Smooth muscle cell (in vitro differentiated cells): Measurements from ENCODE around the gene PPP1R12B. TPM values are rescaled to one million over a fixed set of nuclear protein-coding genes. Genes with fewer than 3 reads are reported as not detected.
"Not testable (repeated sequence)": the region's sequence is repeated elsewhere in the genome, so short reads cannot be mapped to it uniquely, and the experiment has no call there.

ENCODE experiments used
- DNase-seq: peaks from one replicate; lab custom pipeline; 2025; ENCODE audit not compliant: unreplicated experiment; lab: John Stamatoyannopoulos, UW
- H2AFZ ChIP-seq: fragments of 200-600 bp; sonication (generic); 2 replicates; pipeline ENCODE4 v1.6.0; 2016; ENCODE audit warnings: antibody characterized with exemption, low read depth, mild to moderate bottlenecking
- H3F3A ChIP-seq: fragments of 200-600 bp; sonication (generic); 2 replicates; pipeline ENCODE4 v1.6.0; 2017; ENCODE audit warnings: antibody characterized with exemption, low read depth
- H3K27ac ChIP-seq: fragments of 200-600 bp; sonication (generic); 2 replicates; pipeline ENCODE4 v1.5.1; 2016; ENCODE audit warnings: low read depth, mild to moderate bottlenecking
- H3K27me3 ChIP-seq: fragments of 200-600 bp; sonication (generic); 2 replicates; pipeline ENCODE4 v1.6.1; 2016; ENCODE audit warnings: low read depth, mild to moderate bottlenecking
- H3K36me3 ChIP-seq: fragments of 200-600 bp; sonication (generic); 2 replicates; pipeline ENCODE4 v1.5.1; 2016; ENCODE audit warnings: low read depth
- H3K4me1 ChIP-seq: fragments of 200-600 bp; sonication (generic); 2 replicates; pipeline ENCODE4 v1.5.1; 2016; ENCODE audit warnings: low read depth
- H3K4me2 ChIP-seq: fragments of 200-600 bp; sonication (generic); 2 replicates; pipeline ENCODE4 v1.6.0; 2016; ENCODE audit warnings: mild to moderate bottlenecking
- H3K4me3 ChIP-seq: fragments of 200-600 bp; sonication (generic); 2 replicates; pipeline ENCODE4 v1.5.1; 2016; ENCODE audit warnings: mild to moderate bottlenecking
- H3K79me2 ChIP-seq: fragments of 200-600 bp; sonication (generic); 2 replicates; pipeline ENCODE4 v1.6.0; 2016; ENCODE audit warnings: low read depth, mild to moderate bottlenecking
- H3K9ac ChIP-seq: fragments of 200-600 bp; sonication (generic); 2 replicates; pipeline ENCODE4 v1.6.0; 2016; ENCODE audit warnings: low read depth
- H3K9me3 ChIP-seq: fragments of 200-600 bp; sonication (generic); replicated peaks from 2 replicates; pipeline ENCODE4 v1.5.1; 2016; ENCODE audit warnings: low read depth
- H4K20me1 ChIP-seq: fragments of 200-600 bp; sonication (generic); 2 replicates; pipeline ENCODE4 v1.6.0; 2016; ENCODE audit warnings: low read depth
- WGBS: methylation state at CpG from one replicate; pipeline ENCODE4 v1.1.7; 2016; ENCODE audit warnings: low lambda C conversion rate; 5-methylcytosine and 5-hydroxymethylcytosine counted together
- polyA plus RNA-seq: library from polyadenylated mRNA; unstranded; fragments of >200 nt; fragmentation: Nextera tagmentation; extraction: Ambion mirVana; gene quantifications from 2 replicates; pipeline ENCODE4 v1.2.1, GENCODE V29; 2016
- total RNA-seq: library from RNA; depleted of rRNA; stranded (reverse); fragments of >200 nt; gene quantifications from 2 replicates; pipeline ENCODE4 v1.2.3, GENCODE V29; 2014
- TF ChIP-seq, protein P1 (sequence below): fragments of 200-600 bp; sonication (generic); IDR thresholded peaks from 2 replicates; pipeline ENCODE4 v1.5.1; 2017; ENCODE audit warnings: borderline replicate concordance, mild to moderate bottlenecking, antibody characterized with exemption; ENCODE audit not compliant: insufficient read depth, poor library complexity, severe bottlenecking

Gene PPP1R12B
- total and polyA plus RNA-seq, 2 experiments from 2014 or later, result 2.8 to 6.7 TPM

DNA sequence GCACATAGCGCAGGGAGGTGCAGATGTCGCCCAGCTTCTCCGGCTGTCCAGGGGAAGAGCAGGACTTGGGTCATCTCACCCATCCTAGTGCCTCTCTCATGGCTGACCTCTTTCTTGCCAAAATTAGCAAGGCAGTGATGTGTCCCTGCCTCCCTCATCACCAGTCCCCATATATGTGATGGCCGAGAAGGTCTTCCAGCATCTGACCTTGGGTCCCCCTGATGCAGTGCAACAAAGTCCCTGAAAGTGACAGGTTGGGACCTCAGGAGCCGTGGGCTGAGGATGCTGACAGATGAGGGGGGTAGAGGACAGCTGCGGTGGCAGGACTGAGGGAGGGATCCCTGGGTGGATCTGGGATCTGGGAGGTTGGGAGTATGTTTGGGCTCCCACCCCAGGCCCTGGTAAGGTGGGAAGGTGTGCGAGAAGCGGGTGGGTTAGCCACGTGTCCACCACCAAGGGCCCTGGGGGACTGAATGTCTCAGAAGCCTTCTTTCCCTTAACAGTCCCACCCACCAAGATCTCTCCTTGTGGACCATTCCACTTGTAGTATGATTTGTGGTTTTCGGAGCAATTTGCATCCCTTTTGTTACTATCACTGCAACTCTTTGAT lies 252.0 kb downstream of the PPP1R12B start:
- Histone ChIP-seq H3K9me3 (no peaks in the 10 kb centered on the region), H3K4me1 (no peaks in the 10 kb centered on the region), H3K4me2 (no peak overlapping the region), H2AFZ (no peak overlapping the region), H3K9ac (no peak overlapping the region), H3K36me3 (no peaks in the 10 kb centered on the region), H4K20me1 (no peaks in the 10 kb centered on the region), H3K27me3 (no peaks in the 10 kb centered on the region), H3F3A (no peaks in the 10 kb centered on the region), H3K27ac (no peak overlapping the region), H3K79me2 (no peaks in the 10 kb centered on the region), H3K4me3 (no peak overlapping the region)
- TF ChIP-seq, protein P1, sequence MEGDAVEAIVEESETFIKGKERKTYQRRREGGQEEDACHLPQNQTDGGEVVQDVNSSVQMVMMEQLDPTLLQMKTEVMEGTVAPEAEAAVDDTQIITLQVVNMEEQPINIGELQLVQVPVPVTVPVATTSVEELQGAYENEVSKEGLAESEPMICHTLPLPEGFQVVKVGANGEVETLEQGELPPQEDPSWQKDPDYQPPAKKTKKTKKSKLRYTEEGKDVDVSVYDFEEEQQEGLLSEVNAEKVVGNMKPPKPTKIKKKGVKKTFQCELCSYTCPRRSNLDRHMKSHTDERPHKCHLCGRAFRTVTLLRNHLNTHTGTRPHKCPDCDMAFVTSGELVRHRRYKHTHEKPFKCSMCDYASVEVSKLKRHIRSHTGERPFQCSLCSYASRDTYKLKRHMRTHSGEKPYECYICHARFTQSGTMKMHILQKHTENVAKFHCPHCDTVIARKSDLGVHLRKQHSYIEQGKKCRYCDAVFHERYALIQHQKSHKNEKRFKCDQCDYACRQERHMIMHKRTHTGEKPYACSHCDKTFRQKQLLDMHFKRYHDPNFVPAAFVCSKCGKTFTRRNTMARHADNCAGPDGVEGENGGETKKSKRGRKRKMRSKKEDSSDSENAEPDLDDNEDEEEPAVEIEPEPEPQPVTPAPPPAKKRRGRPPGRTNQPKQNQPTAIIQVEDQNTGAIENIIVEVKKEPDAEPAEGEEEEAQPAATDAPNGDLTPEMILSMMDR, result no peak
- no peak for DNase-seq
- 86% methylated on average over 10 of the region's 10 CpGs for WGBS

DNA sequence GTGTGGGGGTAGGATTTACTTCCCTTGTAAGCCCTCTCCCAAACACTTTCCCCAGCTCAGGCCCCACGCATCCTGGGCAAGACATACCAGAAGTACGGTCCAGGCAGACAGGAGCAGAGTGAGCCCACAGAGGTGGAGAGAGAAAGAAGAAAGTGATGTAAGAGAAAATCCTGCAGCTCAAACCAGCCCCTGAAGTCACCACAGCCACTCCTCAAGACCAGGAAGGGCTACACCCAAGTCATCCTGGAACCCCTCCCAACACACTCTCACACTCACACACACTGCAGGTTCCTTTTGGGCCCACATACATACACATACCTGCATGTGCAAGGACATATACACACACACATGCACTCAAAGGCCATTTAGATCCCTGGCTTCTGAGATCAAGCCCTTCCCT lies 254.9 kb downstream of the PPP1R12B start:
- TF ChIP-seq, protein P1, result no peak
- H2AFZ ChIP-seq, result no peak overlapping the region
- no peaks in the 10 kb centered on the region for H3K36me3 ChIP-seq
- no peaks in the 10 kb centered on the region for H3K4me1 ChIP-seq
- H3K4me3 ChIP-seq, result no peak overlapping the region
- 89% methylated on average over 2 of the region's 2 CpGs for WGBS
- H3K27ac ChIP-seq, result no peak overlapping the region
- no peaks in the 10 kb centered on the region for H3K79me2 ChIP-seq
- no peaks in the 10 kb centered on the region for H3F3A ChIP-seq
- H3K9ac ChIP-seq, result no peak overlapping the region
- H4K20me1 ChIP-seq, result no peaks in the 10 kb centered on the region
- no peaks in the 10 kb centered on the region for H3K9me3 ChIP-seq
- no peak overlapping the region for H3K4me2 ChIP-seq
- H3K27me3 ChIP-seq, result no peaks in the 10 kb centered on the region
- DNase-seq, result no peak

DNA sequence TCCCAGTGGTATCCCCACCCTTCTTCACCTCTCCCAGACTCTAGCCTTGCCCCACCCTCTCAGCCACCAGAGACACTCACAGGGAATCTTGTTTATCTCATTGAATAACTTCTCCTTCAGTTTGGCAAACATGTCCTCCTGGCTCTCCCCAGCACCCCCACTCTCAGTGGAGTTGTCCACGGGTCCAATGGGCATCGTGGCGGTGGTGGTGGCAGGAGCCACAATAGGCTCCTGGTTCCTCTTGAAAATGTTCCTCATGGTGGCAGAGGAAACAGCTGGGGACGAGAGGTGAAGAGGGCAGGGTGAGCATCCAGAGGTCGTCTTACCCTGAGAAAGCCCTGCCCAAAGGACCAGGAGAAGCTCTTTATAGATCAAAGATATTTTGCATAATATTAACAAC lies 257.0 kb downstream of the PPP1R12B start:
- H3K27ac ChIP-seq, result no peak overlapping the region
- H3K4me2 ChIP-seq, result no peak overlapping the region
- 94% methylated on average over 5 of the region's 5 CpGs for WGBS
- no peaks in the 10 kb centered on the region for H3K79me2 ChIP-seq
- no peaks in the 10 kb centered on the region for H3F3A ChIP-seq
- H3K9ac ChIP-seq, result no peak overlapping the region
- TF ChIP-seq, protein P1, result no peak
- no peaks in the 10 kb centered on the region for H3K4me1 ChIP-seq
- no peaks in the 10 kb centered on the region for H3K27me3 ChIP-seq
- no peaks in the 10 kb centered on the region for H4K20me1 ChIP-seq
- H3K9me3 ChIP-seq, result no peaks in the 10 kb centered on the region
- H3K36me3 ChIP-seq, result no peaks in the 10 kb centered on the region
- H2AFZ ChIP-seq, result no peak overlapping the region
- no peak overlapping the region for H3K4me3 ChIP-seq
- DNase-seq, result no peak

DNA sequence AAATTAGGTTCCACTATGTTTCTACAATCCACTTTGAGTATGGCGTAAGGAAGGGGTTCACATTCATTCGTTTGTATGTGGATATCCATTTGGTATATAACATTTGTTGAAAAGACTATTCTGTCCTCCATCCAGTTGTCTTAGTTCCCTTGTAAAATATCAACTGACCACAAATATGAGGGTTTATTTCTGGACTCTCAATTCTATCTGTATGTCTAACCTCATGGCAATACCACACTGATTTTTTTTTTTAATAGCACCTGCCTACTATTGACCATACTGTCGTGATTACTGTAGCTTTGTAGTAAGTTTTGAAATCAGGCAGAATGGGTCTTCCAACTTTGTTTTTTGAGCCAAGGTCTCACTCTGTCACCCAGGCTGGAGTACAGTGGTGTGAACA lies 263.5 kb downstream of the PPP1R12B start:
- H3K4me2 ChIP-seq, H4K20me1 ChIP-seq, DNase-seq, H3K36me3 ChIP-seq, H3F3A ChIP-seq, H3K9ac ChIP-seq, H3K27ac ChIP-seq, H3K4me1 ChIP-seq, H3K79me2 ChIP-seq, H2AFZ ChIP-seq, H3K9me3 ChIP-seq, H3K4me3 ChIP-seq, H3K27me3 ChIP-seq: not testable (repeated sequence)
- WGBS, result 95% methylated on average over 3 of the region's 3 CpGs
